ENCODE measurements around the gene NBEA.
A peak's percentile ranks its signal among the peaks of the same experiment; 100 is the strongest.
"Not testable (repeated sequence)": the region's sequence is repeated elsewhere in the genome, so short reads cannot be mapped to it uniquely, and the experiment has no call there.

Gene NBEA

GRCh38 chr13:35092251-35092650, 150.2 kb downstream of the NBEA start:
- DNase-seq (ENCODE audit: low spot score) = no peak

DNA sequence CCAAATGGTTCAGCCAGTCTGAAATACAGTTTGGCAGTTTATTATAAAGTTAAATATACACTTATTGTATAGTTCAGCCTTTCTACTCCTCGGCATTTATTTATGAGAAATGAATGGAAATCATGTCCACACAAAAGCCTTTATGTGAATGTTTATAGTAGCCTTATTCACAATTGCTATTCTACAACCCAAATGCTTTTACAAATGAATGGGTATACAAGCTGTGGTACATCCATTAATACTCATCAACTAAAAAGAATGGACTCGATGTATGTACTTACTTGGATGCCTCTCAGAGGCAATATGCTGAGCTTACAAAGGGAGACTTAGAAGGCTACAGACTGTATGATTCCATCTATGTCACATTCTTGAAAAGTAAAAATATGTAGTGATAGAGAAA, 150.7 kb downstream of the NBEA start:
- DNase-seq (ENCODE audit: low spot score) = no peak

DNA sequence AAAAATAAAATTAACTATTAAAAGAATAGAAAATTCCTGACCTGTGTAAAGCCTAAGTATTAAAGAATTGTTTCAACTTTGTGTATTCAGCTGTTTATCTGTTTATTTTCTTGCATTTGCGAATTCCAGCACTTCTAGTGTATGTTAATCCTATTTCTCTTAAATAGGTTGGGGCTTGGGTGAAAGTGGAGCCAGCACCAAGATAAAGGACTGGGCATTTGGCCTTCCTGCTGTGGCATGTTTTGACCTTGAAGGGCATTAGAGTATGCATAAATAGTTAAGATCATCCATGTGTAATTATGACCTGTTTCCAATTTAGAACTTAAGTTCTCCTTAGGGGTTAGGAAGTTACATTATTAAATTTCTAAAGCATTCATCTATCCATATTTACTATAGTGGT, 151.3 kb downstream of the NBEA start:
- DNase-seq (ENCODE audit: low spot score) = no peak

DNA sequence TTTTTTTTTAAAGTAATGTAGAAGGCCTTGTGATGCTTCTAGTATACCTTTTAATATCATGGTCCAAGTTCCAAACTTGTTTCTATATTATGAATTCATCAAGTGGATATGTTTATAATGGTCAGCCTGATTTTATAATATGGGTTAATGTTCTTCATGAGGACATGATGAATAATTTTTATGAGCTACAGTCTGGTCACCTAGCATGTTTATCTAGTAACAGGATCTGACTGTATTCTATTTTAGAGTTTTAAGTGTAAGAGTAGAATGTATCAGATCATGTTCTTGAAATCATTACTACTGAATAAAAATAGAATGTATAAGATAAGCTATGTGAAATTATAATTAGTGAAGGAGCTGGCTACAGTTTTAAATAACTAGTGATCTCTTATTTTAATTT, 164.7 kb downstream of the NBEA start:
- not testable (repeated sequence) for DNase-seq (ENCODE audit: low spot score)

- DNase-seq (ENCODE audit: low spot score) = no peak
These were observed 165.5 kb downstream of the NBEA start for GRCh38 chr13:35107535-35107934.

DNA sequence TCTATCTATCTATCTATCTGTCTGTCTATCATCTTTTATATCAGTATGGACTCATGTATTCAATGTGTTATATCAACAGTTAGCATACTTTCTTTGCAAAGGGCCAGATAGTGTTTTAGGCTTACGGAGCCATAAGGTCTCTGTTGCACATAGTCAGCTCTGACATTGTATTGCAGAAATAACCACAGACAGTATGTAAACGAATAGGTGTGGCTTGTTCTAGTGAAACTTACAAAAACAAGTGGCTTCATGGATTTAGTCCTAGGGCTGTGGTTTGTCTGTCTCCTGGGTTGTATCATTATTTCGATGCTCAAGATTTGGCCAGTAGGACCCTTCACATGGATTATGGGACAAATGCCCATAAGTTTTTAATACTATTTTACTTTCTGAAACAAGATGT, 171.5 kb downstream of the NBEA start:
- not testable (repeated sequence) for DNase-seq (ENCODE audit: low spot score)

- no peak for DNase-seq (ENCODE audit: low spot score)
These were observed 185.4 kb downstream of the NBEA start for GRCh38 chr13:35127466-35127865.

- DNase-seq (ENCODE audit: low spot score) = no peak
These were observed 187.4 kb downstream of the NBEA start for GRCh38 chr13:35129500-35129899.

- DNase-seq (ENCODE audit: low spot score) = no peak
These were observed 189.4 kb downstream of the NBEA start for GRCh38 chr13:35131471-35131870.

- no peak for DNase-seq (ENCODE audit: low spot score)
These were observed 194.5 kb downstream of the NBEA start for GRCh38 chr13:35136585-35136984.

DNA sequence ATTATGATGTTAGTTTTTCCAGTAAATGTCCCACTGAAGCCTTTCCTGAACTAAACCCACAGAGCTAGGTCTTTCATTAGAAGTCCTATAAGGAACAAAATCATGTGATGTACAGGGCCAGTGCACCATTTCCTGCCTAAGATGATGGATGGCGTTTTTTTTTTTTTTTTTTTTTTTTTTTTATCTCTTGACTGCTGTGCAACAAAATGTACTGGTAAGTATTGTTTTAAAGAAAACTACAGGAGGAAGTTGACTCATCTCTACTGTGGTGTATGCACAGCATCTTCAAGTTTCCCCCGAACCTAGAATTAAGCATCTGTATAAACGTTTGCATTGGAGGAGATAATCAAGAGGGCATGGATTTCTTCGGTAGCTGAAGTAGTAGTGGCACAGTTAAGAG, 197.5 kb downstream of the NBEA start:
- no peak for DNase-seq (ENCODE audit: low spot score)

- DNase-seq (ENCODE audit: low spot score) = no peak
These were observed 198.3 kb downstream of the NBEA start for GRCh38 chr13:35140321-35140720.

GRCh38 chr13:35140831-35141230, 198.8 kb downstream of the NBEA start:
- no peak for DNase-seq (ENCODE audit: low spot score)

DNA sequence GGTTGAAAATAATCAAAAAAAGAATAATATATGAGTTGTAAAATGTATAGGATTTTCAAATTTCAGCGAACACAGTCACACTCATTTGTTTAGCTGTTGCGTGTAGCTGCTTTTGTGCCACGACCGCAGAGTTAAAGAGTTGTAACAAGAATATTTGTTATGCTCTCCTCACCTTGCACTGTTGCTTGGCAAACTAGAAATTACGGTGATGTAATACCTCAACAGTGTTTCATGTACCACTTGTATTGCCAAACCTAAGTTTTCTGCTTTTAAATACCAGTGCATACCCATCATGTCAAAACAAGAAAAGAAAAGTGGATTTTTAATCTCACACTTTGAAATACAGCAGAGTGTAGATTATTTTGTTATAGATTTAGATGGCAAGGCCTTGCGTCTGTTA, 201.1 kb downstream of the NBEA start:
- no peak for DNase-seq (ENCODE audit: low spot score)

DNA sequence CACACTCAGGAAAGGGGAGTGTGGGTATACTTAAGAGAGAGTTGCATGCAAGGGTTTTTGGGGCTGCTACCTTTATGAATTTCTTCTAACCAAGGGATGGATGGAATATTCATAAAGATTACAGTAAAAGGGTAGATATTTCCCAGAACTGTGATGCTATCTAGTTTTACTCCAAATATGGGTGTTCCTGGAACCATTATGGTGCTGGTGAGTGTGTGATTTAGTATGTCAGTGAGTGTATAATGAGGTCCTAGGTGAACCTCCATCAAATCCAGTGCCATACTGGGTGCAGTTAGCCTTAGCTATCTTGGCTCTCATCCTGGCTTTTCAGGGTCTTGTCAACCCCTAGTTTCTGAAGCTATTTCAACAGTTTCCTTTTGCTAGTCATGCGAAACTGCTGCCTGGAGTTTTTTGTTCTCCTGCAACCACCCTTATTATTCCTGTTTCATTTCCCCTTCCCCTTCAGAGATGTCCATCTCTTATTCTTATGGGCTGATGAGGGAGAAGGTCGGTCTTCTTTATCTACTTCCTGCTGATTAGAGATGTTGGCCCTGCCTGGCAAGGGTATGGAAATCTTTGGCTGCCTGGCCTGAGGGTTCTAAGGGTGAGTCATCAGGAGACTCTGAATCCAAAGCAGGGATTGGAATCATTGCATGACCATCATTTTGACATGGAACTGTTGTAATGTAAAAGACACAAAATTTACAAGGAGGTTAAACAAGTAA, 202.3 kb downstream of the NBEA start:
- DNase-seq (ENCODE audit: low spot score) = no peak

GRCh38 chr13:35146686-35147085, 204.6 kb downstream of the NBEA start:
- DNase-seq (ENCODE audit: low spot score) = no peak

GRCh38 chr13:35157143-35157755, 215.2 kb downstream of the NBEA start:
- DNase-seq (ENCODE audit: low spot score) = peak; percentile 20

- no peak for DNase-seq (ENCODE audit: low spot score)
These were observed 217.0 kb downstream of the NBEA start for GRCh38 chr13:35159041-35159440.

DNA sequence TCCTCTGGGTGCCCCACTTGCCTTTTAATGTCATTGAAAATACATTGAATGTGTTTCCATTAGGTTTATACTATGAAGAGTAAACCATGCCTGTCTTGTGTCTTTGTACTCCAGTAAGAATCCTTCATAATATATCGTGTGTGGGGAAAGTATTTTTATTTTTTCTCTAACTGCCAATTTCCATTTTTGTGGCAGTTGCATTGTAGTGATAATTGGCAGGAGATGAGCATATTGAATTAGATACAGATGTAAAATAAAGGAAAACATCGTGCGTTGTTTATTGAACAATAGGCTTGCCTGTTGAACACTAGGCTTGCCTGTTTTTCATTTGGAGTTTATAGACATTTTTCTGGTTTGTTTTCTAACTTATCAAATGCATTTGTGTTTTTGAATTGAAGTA, 218.8 kb downstream of the NBEA start:
- DNase-seq (ENCODE audit: low spot score) = no peak

DNA sequence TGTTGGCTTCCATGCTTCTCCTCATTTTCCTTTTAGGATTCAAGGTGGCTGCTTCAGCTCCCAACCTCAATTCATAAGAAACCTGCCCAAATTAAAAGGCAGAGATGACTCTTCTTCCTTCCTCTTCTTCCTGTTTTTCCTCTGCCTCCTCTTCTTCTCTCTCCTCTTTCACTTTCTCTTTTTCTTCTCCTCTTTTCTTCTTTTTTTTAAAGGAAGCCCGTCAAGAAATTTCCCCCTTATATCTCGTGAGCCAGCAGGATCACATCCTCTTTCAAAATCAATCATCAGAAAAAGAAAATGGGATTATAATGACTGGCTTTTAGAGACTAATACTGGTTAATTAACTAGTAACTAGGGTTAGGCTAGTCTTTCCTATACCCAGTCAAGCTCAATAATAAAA, 220.3 kb downstream of the NBEA start:
- no peak for DNase-seq (ENCODE audit: low spot score)

- DNase-seq (ENCODE audit: low spot score) = no peak
These were observed 221.6 kb downstream of the NBEA start for GRCh38 chr13:35163674-35164073.

DNA sequence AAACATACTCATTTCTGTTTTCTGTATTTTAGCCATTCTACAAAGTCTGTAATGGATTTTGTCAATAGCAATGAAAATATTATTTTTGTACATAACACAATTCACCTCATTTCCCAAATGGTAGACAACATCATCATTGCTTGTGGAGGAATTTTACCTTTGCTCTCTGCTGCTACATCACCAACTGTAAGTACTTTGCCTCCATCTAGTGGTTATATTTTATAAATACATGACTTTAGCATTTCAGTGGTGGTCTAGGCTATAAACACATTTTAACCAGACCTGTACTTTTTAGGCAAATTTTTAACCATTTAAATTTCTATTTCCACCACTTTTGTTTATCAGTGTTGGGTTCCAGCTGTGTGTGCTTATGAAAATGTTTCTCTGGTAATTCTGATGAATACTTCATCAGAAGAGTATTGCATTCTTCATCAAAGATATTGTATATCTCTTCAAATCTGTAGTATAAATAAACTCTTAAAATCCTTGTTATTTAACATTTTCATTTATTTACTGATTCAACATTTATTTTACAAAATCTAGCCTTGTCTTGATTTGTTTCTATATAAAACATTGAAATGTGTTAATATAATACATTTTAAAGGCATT, 222.4 kb downstream of the NBEA start:
- peak; percentile 8 for DNase-seq (ENCODE audit: low spot score)

- DNase-seq (ENCODE audit: low spot score) = no peak
These were observed 223.1 kb downstream of the NBEA start for GRCh38 chr13:35165205-35165604.

DNA sequence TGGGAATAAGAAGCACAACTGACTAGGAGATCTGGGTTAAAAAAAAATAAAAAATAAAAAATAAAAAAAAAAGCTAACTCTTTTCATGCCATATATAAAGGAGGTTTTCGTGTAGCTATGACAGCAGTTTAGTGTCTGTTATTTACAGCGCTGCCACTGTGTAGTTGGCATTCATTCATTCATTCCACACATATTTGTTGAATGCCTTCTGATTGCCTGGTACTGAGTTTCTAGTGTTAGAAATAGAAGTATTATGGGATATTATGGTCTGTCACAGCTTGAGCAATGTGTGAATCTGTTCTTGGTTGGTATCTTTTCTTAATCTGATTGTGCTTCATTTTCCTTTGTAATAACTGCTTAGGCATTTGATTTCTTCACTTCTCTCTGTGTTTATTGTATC, 237.4 kb downstream of the NBEA start:
- no peak for DNase-seq (ENCODE audit: low spot score)
